Nephron progenitor cell (in vitro differentiated cells): ENCODE results near the gene PRDX2.

Source experiments
- DNase-seq: peaks from one replicate; pipeline ENCODE4 v3.0.0; 2021
- H3K27ac Mint-ChIP-seq: 2 replicates; pipeline ENCODE4 v1.8.0; 2021; ENCODE audit warnings: mild to moderate bottlenecking, moderate library complexity, mixed read lengths
- H3K27me3 Mint-ChIP-seq: 2 replicates; pipeline ENCODE4 v1.8.0; 2021; ENCODE audit warnings: mild to moderate bottlenecking, low read depth, mixed read lengths; ENCODE audit not compliant: poor library complexity
- H3K36me3 Mint-ChIP-seq: 2 replicates; pipeline ENCODE4 v1.8.0; 2021; ENCODE audit warnings: low read depth, mixed read lengths
- H3K4me1 Mint-ChIP-seq: 2 replicates; pipeline ENCODE4 v1.8.0; 2021; ENCODE audit warnings: mixed read lengths
- H3K4me3 Mint-ChIP-seq: 2 replicates; pipeline ENCODE4 v1.8.0; 2021; ENCODE audit warnings: mild to moderate bottlenecking, moderate library complexity, mixed read lengths
- H3K9me3 Mint-ChIP-seq: 2 replicates; pipeline ENCODE4 v1.8.0; 2021; ENCODE audit warnings: mild to moderate bottlenecking, moderate library complexity, mixed read lengths
- TF ChIP-seq, protein P1 (sequence below): fragments of 200-600 bp; sonication (generic); IDR thresholded peaks from 2 replicates; pipeline ENCODE4 v1.5.0; 2021; ENCODE audit warnings: antibody characterized with exemption

PRDX2 gene

GRCh38 chr19:12748489-12748888, 53.1 kb downstream of the PRDX2 start:
- H3K4me1 Mint-ChIP-seq = peaks cover 5% of the 10 kb centered on the region
- H3K9me3 Mint-ChIP-seq = peaks cover 13% of the 10 kb centered on the region
- H3K36me3 Mint-ChIP-seq = peaks cover 45% of the 10 kb centered on the region
- no peak overlapping the region for H3K4me3 Mint-ChIP-seq
- peaks cover 54% of the 10 kb centered on the region for H3K27me3 Mint-ChIP-seq
- DNase-seq = no peak
- TF ChIP-seq, protein P1, sequence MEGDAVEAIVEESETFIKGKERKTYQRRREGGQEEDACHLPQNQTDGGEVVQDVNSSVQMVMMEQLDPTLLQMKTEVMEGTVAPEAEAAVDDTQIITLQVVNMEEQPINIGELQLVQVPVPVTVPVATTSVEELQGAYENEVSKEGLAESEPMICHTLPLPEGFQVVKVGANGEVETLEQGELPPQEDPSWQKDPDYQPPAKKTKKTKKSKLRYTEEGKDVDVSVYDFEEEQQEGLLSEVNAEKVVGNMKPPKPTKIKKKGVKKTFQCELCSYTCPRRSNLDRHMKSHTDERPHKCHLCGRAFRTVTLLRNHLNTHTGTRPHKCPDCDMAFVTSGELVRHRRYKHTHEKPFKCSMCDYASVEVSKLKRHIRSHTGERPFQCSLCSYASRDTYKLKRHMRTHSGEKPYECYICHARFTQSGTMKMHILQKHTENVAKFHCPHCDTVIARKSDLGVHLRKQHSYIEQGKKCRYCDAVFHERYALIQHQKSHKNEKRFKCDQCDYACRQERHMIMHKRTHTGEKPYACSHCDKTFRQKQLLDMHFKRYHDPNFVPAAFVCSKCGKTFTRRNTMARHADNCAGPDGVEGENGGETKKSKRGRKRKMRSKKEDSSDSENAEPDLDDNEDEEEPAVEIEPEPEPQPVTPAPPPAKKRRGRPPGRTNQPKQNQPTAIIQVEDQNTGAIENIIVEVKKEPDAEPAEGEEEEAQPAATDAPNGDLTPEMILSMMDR = no peak
- H3K27ac Mint-ChIP-seq = no peak overlapping the region
